ENCODE measurements around the gene AUP1. TPM values are rescaled to one million over a fixed set of nuclear protein-coding genes. Genes with fewer than 3 reads are reported as not detected.

The AUP1 gene
- total RNA-seq, 4 donors from 2014 or later, result 111 to 207 (median 135) TPM

- Histone ChIP-seq H3K4me1 (peaks cover 0 to 5% (median under 1%) of the 10 kb centered on the region in 4 donors), H3K9me3 (no peaks in the 10 kb centered on the region), H3K27ac (no peak overlapping the region), H3K27me3 (no peaks in the 10 kb centered on the region), H3K36me3 (no peaks in the 10 kb centered on the region), H3K4me3 (no peak overlapping the region)
- no peak for DNase-seq (ENCODE audit: low spot score in 2 of 2)
- TF ChIP-seq EP300 (IDR thresholded peaks at IDR 0.05), result no peak
- no peak for TF ChIP-seq POLR2A (IDR thresholded peaks at IDR 0.05)
- no peak for TF ChIP-seq CTCF (IDR thresholded peaks at IDR 0.05)
- 68 to 88% methylated on average over 1 of the region's 1 CpG for WGBS, 2 donors
Measured at GRCh38 chr2:74571058-74571457, 41.6 kb upstream of the AUP1 start.

- whole genome bisulfite sequencing, 2 donors, result 90 to 95% methylated on average over 1 of the region's 1 CpG
- Histone ChIP-seq H3K36me3 (no peaks in the 10 kb centered on the region), H3K4me3 (no peak overlapping the region), H3K4me1 (peaks cover 0 to 5% (median 0%) of the 10 kb centered on the region in 4 donors), H3K27ac (no peak overlapping the region), H3K9me3 (no peaks in the 10 kb centered on the region), H3K27me3 (no peaks in the 10 kb centered on the region)
- TF ChIP-seq POLR2A (IDR thresholded peaks at IDR 0.05), result no peak
- no peak for TF ChIP-seq CTCF (IDR thresholded peaks at IDR 0.05)
- no peak for TF ChIP-seq EP300 (IDR thresholded peaks at IDR 0.05)
- DNase-seq (ENCODE audit: low spot score in 2 of 2), result no peak
Measured at GRCh38 chr2:74569686-74570085, 40.2 kb upstream of the AUP1 start.

GRCh38 chr2:74567881-74568280 lies 38.4 kb upstream of the AUP1 start:
- peaks cover 0 to 5% (median 0%) of the 10 kb centered on the region in 4 donors for H3K4me1 ChIP-seq
- no peak for TF ChIP-seq POLR2A (IDR thresholded peaks at IDR 0.05)
- no peak for TF ChIP-seq EP300 (IDR thresholded peaks at IDR 0.05)
- TF ChIP-seq CTCF (IDR thresholded peaks at IDR 0.05), result no peak
- no peaks in the 10 kb centered on the region for H3K9me3 ChIP-seq
- no peak for DNase-seq (ENCODE audit: low spot score in 2 of 2)
- H3K27ac ChIP-seq, result no peak overlapping the region
- 63 to 66% methylated on average over 5 of the region's 5 CpGs for WGBS, 2 donors
- H3K4me3 ChIP-seq, result no peak overlapping the region
- H3K36me3 ChIP-seq, result no peaks in the 10 kb centered on the region
- H3K27me3 ChIP-seq, result no peaks in the 10 kb centered on the region

GRCh38 chr2:74566754-74567085 lies 37.2 kb upstream of the AUP1 start:
- TF ChIP-seq CTCF (IDR thresholded peaks at IDR 0.05) (no peak), EP300 (IDR thresholded peaks at IDR 0.05) (no peak)
- no peak overlapping the region for H3K4me3 ChIP-seq
- H3K27ac ChIP-seq, result no peak overlapping the region
- no peak for DNase-seq (ENCODE audit: low spot score in 2 of 2)
- H3K27me3 ChIP-seq, result no peaks in the 10 kb centered on the region
- H3K36me3 ChIP-seq, result no peaks in the 10 kb centered on the region
- H3K4me1 ChIP-seq, result peaks cover 0 to 5% (median 0%) of the 10 kb centered on the region in 4 donors
- H3K9me3 ChIP-seq, result no peaks in the 10 kb centered on the region

- no peaks in the 10 kb centered on the region for H3K36me3 ChIP-seq
- no peak overlapping the region for H3K4me3 ChIP-seq
- TF ChIP-seq EP300 (IDR thresholded peaks at IDR 0.05) (no peak), POLR2A (IDR thresholded peaks at IDR 0.05) (no peak), CTCF (IDR thresholded peaks at IDR 0.05) (no peak)
- WGBS, 2 donors, result 74 to 78% methylated on average over 7 of the region's 7 CpGs
- peaks cover 0 to 5% (median 0%) of the 10 kb centered on the region in 4 donors for H3K4me1 ChIP-seq
- no peaks in the 10 kb centered on the region for H3K27me3 ChIP-seq
- no peak for DNase-seq (ENCODE audit: low spot score in 2 of 2)
- H3K9me3 ChIP-seq, result no peaks in the 10 kb centered on the region
- H3K27ac ChIP-seq, result no peak overlapping the region
Measured at GRCh38 chr2:74566076-74566753, 36.7 kb upstream of the AUP1 start.
